ENCODE measurements around the gene ISYNA1.

The ISYNA1 gene

GRCh38 chr19:18421371-18421959 is 16.5 kb downstream of the ISYNA1 start:
- no peaks in the 10 kb centered on the region for H3K9me3 ChIP-seq (ENCODE audit: insufficient read depth, low read depth, low read length)
- peak overlapping the region; percentile 80 for H3K4me2 ChIP-seq (ENCODE audit: low read depth, low read length, poor library complexity, severe bottlenecking)
- no peaks in the 10 kb centered on the region for H3K9me2 ChIP-seq (replicated peaks; ENCODE audit: low read depth, low read length)
- peak overlapping the region; percentile 80 for H3K4me3 ChIP-seq (ENCODE audit: low read length, poor library complexity, severe bottlenecking)
- H4K20me1 ChIP-seq (ENCODE audit: insufficient read depth, low read length, poor library complexity, severe bottlenecking), result peaks cover 39% of the 10 kb centered on the region
- peaks cover 47% of the 10 kb centered on the region for H3K4me1 ChIP-seq (ENCODE audit: insufficient read depth, low read length, poor library complexity, severe bottlenecking)
- TF ChIP-seq EZH2phosphoT487 (IDR thresholded peaks at IDR 0.05; ENCODE audit: borderline replicate concordance) (no peak), CTCF (conservative IDR thresholded peaks at IDR 0.05; ENCODE audit: low read length) (no peak)
- H3K36me3 ChIP-seq (ENCODE audit: insufficient read depth, low read length), result no peaks in the 10 kb centered on the region
- H3K79me2 ChIP-seq (ENCODE audit: insufficient read depth, low read length), result peaks cover 71% of the 10 kb centered on the region
- H3K27me3 ChIP-seq (ENCODE audit: insufficient read depth, low read length, poor library complexity, severe bottlenecking), result no peaks in the 10 kb centered on the region
- H2AFZ ChIP-seq (ENCODE audit: low read length), result no peak overlapping the region
- peak overlapping the region; percentile 63 for H3K9ac ChIP-seq (ENCODE audit: low read depth, low read length, poor library complexity, severe bottlenecking)
- peaks cover 5% of the 10 kb centered on the region; the same call in 1 of the 2 replicates for H3F3A ChIP-seq (ENCODE audit: low read depth)

GRCh38 chr19:18420930-18421329 is 17.0 kb downstream of the ISYNA1 start:
- Histone ChIP-seq H3F3A (ENCODE audit: low read depth) (peaks cover 8% of the 10 kb centered on the region; the same call in 1 of the 2 replicates), H3K79me2 (ENCODE audit: insufficient read depth, low read length) (peaks cover 66% of the 10 kb centered on the region), H3K9me3 (ENCODE audit: insufficient read depth, low read depth, low read length) (no peaks in the 10 kb centered on the region), H3K36me3 (ENCODE audit: insufficient read depth, low read length) (no peaks in the 10 kb centered on the region), H3K4me3 (ENCODE audit: low read length, poor library complexity, severe bottlenecking) (peak overlapping the region; percentile 80), H3K9ac (ENCODE audit: low read depth, low read length, poor library complexity, severe bottlenecking) (peak overlapping the region; percentile 63), H4K20me1 (ENCODE audit: insufficient read depth, low read length, poor library complexity, severe bottlenecking) (peaks cover 35% of the 10 kb centered on the region), H2AFZ (ENCODE audit: low read length) (no peak overlapping the region), H3K27me3 (ENCODE audit: insufficient read depth, low read length, poor library complexity, severe bottlenecking) (no peaks in the 10 kb centered on the region), H3K4me1 (ENCODE audit: insufficient read depth, low read length, poor library complexity, severe bottlenecking) (peaks cover 52% of the 10 kb centered on the region), H3K9me2 (replicated peaks; ENCODE audit: low read depth, low read length) (no peaks in the 10 kb centered on the region), H3K4me2 (ENCODE audit: low read depth, low read length, poor library complexity, severe bottlenecking) (peak overlapping the region; percentile 80)
- TF ChIP-seq EZH2phosphoT487 (IDR thresholded peaks at IDR 0.05; ENCODE audit: borderline replicate concordance) (no peak), CTCF (conservative IDR thresholded peaks at IDR 0.05; ENCODE audit: low read length) (no peak)

- Histone ChIP-seq H3K36me3 (ENCODE audit: insufficient read depth, low read length) (no peaks in the 10 kb centered on the region), H3K9ac (ENCODE audit: low read depth, low read length, poor library complexity, severe bottlenecking) (peak overlapping the region; percentile 63), H3K27me3 (ENCODE audit: insufficient read depth, low read length, poor library complexity, severe bottlenecking) (no peaks in the 10 kb centered on the region), H2AFZ (ENCODE audit: low read length) (no peak overlapping the region), H3K9me3 (ENCODE audit: insufficient read depth, low read depth, low read length) (no peaks in the 10 kb centered on the region), H3K4me2 (ENCODE audit: low read depth, low read length, poor library complexity, severe bottlenecking) (peak overlapping the region; percentile 80), H3K79me2 (ENCODE audit: insufficient read depth, low read length) (peaks cover 55% of the 10 kb centered on the region), H3F3A (ENCODE audit: low read depth) (peaks cover 11% of the 10 kb centered on the region; the same call in 1 of the 2 replicates), H3K9me2 (replicated peaks; ENCODE audit: low read depth, low read length) (no peaks in the 10 kb centered on the region), H3K4me1 (ENCODE audit: insufficient read depth, low read length, poor library complexity, severe bottlenecking) (peaks cover 63% of the 10 kb centered on the region), H3K4me3 (ENCODE audit: low read length, poor library complexity, severe bottlenecking) (peak overlapping the region; percentile 80), H4K20me1 (ENCODE audit: insufficient read depth, low read length, poor library complexity, severe bottlenecking) (peaks cover 32% of the 10 kb centered on the region)
- TF ChIP-seq CTCF (conservative IDR thresholded peaks at IDR 0.05; ENCODE audit: low read length) (no peak), EZH2phosphoT487 (IDR thresholded peaks at IDR 0.05; ENCODE audit: borderline replicate concordance) (no peak)
These were observed 18.1 kb downstream of the ISYNA1 start for GRCh38 chr19:18419699-18420460.

All from Loucy (cell line).